HG03439 (cell line): Measurements from ENCODE around the gene ERFE.

Experiments used
- ATAC-seq: cut with Tn5 transposase; IDR thresholded peaks from one replicate; pipeline ENCODE4 v1.9.1; 2021; ENCODE audit warnings: mild to moderate bottlenecking, moderate library complexity; ENCODE audit not compliant: unreplicated experiment

ERFE gene

GRCh38 chr2:238139196-238140039 lies 19.4 kb upstream of the ERFE start:
- no peak for ATAC-seq

DNA sequence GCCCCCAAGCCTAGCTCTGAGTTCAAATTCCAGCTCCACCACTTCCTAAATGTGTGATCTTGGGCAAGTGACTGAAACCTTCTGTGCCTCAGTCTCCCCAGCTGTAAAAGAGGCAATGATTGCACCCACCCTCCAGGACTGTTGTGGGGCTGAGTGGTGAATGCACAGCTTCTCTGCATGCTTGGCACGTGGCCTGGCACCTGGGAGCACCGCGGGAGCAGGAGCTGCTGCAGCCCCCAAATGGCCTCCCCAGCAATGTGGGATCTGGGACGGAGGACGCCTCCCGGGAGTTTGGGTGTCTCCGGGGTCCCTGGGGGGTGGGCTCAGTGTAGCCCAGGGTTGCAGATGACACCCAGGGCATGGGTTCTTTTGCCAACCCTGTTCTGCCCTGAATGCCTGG lies 18.7 kb upstream of the ERFE start:
- ATAC-seq, result no peak

DNA sequence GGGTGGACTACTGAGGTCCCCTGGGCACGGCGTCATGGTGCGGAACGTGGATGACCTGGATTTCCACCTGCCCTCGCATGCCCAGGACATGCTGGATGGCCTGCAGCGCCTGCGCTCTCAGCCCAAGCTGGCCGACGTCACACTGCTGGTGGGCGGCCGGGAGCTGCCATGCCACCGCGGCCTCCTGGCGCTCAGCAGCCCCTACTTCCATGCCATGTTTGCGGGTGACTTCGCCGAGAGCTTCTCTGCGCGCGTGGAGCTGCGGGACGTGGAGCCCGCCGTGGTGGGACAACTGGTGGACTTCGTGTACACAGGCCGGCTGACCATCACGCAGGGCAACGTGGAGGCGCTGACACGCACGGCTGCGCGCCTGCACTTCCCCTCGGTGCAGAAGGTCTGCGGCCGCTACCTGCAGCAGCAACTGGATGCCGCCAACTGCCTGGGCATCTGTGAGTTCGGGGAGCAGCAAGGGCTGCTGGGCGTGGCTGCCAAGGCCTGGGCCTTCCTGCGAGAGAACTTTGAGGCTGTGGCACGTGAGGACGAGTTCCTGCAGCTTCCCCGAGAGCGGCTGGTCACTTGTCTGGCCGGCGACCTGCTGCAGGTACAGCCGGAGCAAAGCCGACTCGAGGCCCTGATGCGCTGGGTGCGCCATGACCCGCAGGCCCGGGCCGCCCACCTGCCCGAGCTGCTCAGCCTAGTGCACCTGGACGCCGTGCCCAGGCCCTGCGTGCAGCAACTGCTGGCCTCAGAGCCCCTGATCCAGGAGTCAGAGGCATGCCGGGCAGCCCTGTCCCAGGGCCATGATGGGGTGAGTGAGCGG lies 17.8 kb upstream of the ERFE start:
- ATAC-seq, result no peak

- no peak for ATAC-seq
These were observed 17.0 kb upstream of the ERFE start for GRCh38 chr2:238141541-238142318.

DNA sequence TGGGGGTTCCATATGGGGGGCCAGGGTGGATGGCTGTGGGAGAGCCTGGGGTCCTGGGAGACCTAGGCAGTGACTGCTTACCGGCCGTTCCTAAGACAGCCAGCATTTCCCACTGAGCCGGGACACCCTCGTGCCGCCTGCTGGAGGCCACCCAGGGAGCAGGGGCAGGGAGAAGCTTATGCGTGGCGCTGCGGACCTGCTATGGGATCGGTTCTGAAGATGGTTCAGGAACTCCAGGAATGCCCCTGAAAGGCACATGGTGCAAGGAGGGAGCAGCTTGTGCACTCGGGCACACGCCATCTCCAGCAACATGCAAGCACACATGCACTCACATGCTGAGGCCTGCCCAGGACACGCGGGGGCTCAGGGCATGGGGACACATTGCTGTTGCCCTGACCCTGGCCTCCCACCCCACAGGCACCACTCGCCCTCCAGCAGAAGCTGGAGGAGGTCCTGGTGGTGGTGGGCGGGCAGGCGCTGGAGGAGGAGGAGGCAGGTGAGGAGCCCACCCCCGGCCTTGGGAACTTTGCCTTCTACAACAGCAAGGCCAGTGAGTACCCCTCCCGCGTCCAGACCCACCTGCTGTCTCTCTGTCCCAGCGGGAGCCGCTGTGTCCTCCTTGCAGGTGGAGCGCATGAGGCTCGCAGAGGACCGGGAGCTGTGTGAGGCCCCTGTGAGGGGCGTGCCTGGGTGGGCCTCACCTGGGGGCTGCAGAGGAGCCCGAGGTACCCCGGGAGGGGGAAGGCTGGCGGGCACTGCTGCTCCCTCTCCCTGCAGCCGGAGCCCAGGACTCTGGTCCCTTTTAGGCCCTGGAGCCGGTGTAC lies 16.2 kb upstream of the ERFE start:
- no peak for ATAC-seq

DNA sequence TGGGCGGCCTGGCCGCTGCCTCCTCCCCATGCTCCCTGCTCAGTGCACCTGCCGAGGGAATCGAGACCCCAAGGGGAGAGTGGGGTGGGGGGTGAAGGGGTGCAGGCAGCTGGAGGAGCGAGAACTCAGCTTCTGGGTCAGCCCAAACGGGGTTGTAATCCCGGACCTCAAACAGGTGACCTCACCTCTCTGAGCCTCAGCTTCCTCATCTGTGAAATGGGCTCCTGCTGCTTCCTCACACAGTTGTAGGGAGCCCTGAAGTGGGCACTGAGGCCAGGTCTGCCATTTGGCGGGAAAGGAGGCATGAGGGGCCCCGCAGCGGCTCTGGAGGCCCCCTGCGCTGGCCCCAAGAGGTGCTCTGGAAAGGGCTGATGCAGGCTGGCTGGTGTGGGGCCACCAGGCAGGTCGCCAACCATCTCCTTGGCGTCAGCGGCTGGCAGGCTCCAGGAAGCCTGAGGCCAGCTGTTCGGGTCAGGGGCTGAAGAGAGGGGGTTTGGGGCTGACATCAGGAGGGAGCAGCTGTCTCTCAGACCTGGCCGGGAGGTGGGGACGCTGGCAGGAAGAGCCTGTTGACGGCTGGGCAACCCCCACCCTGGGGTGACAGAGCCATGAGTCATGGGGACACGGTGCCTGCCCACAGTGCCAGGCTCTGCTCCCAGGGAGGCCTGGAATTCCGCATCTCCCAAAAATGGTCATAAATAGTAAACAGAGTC lies 15.4 kb upstream of the ERFE start:
- ATAC-seq, result no peak

- ATAC-seq, result no peak
These were observed 14.5 kb upstream of the ERFE start for GRCh38 chr2:238144262-238144661.

DNA sequence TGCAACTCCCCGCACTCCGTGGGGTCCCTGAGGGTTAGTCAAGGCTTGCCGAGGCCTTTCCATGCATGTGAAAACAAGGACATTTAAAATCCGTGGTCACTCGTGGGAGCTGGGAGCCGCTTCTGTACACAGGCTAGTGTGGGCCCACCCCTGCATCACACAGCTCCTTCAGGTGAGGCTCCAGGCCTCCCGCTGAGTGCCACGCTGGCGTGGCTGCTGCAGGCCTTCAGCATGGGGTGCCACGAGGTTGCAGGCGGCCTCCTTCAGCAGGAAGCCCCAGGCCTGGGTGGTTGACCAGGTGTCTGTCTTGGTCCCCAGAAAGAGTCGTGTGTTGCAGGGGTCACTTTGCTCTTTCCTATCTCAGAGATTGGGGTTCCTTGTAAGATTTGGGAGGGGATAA lies 13.7 kb upstream of the ERFE start:
- ATAC-seq, result no peak

DNA sequence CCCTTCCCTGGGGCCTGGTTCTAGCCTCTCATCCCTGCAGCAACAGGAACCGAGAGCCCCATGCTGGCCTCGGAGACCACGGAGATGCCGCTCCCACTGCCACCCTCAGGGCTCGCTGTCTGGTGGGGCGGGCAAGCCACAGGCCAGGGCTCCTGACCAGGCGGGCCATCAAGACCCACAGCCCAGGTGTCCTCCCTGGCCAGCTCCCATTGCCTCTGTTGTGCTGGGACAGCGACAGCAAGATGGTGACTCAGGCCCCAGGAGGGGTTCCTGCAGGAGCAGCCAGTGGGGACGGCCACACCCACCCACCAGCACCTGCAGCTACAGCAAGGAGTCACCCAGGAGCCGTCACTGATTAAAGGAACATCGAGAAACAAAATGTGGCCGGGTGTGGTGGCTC lies 12.9 kb upstream of the ERFE start:
- no peak for ATAC-seq

DNA sequence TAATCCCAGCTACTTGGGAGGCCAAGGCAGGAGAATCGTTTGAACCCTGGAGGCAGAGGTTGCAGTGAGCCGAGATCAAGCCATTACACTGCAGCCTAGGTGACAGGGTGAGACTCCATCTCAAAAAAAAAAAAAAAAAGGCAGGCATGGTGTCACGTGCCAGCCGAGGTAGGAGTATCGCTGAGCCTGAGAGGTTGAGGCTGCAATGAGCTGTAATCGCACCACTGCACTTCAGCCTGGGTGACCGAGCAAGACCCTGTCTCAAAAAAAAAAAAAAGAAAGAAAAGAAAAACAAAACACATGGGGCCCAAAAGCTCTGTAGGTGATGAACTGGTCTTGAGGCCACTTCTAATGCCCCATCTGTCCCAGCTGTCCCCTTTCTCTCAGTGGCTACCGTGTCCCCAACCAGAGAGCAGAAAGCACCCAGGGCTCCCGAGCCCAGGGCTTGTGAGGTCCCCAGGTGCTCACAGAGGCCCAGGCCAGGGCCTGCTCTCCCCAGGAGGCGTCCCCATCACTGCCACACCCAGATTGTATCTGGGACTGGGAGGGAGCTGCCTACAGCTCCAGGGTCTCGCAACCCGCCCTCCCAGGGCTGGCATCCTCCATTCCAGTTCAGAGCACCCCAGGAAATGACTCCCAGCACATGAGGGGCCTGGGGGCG lies 11.8 kb upstream of the ERFE start:
- ATAC-seq, result no peak

- ATAC-seq, result no peak
These were observed 9.8 kb upstream of the ERFE start for GRCh38 chr2:238148981-238149380.

DNA sequence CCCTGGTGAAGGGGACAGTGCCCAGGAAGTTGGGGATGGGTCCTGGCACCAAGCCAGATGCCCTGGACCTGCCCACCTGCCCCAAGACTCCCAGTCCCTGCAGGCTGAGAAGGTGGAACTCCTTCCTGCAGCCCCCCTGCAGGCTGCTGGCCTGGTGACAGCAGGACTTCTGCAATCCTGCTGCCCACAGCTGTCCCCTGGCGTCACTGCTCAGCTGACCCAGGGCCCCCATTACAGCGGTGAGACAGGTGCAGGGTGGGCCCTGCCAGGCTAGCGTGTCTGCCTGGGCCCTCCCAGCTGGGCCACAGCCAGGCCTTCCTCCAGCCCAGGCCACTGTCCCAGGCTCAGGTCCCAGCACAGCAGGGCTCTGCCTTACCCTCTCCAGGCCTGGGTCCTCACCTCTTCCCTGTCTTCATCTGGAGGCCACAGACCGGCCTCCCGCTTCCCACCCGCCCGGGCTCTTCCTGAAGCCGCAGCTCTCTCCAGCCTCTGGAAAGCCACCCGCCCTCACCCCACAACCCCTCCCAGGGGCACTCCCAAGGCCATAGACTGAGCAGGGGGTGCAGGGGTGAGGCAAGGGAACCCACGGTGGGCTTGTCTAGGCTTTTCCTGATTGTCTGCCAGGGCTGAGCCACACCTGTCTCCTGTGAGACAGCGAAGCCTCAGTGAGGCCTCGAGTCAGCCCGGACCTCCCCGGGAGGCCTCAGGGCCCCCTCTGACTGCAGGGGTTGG lies 8.8 kb upstream of the ERFE start:
- ATAC-seq, result no peak

DNA sequence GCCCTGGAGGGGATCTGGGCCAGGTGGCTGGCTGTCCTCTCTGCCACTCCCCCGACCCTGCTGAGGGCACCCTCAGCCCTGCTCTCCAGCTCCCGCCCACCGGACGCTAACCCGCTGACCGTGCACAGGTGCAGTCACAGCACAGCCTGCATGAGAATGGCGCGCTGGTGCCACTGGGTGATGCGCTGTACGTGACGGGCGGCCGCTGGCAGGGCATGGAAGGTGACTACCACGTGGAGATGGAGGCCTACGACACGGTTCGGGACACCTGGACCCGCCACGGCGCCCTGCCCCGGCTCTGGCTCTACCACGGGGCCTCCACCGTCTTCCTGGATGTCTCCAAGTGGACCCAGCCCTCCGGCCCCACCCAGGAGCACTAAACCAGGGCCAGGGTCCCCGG lies 8.1 kb upstream of the ERFE start:
- no peak for ATAC-seq

GRCh38 chr2:238151205-238151604 lies 7.6 kb upstream of the ERFE start:
- no peak for ATAC-seq

DNA sequence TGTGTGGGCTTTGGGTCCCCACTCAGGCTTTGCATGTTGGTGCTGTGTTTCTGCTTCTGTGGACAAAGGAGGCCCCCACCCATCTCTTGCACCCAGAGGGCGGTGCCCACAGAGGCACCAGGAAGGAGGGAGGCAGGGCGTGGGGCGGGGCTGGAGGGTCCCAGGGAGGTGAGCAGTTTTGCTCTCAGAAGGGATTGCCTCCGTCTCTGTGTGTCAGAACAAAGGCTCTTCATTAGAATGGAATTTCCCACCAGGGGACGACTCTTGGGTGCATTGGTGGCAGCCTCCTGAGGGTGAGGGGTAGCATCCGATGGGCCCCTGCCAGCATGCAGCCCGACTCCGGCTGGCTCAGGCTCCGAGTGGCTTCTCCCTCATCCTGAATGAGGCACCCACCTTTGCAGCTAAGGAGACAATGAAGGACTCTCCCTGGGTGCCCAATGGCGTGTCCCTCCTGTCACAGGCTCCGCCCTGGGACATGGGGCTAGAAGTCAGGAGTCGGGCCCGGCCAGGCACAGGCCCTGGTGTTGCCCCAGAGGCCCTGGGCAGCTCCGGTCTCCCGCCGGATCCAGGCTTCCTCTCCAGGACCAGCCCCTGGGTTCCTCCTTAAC lies 7.0 kb upstream of the ERFE start:
- ATAC-seq, result no peak

DNA sequence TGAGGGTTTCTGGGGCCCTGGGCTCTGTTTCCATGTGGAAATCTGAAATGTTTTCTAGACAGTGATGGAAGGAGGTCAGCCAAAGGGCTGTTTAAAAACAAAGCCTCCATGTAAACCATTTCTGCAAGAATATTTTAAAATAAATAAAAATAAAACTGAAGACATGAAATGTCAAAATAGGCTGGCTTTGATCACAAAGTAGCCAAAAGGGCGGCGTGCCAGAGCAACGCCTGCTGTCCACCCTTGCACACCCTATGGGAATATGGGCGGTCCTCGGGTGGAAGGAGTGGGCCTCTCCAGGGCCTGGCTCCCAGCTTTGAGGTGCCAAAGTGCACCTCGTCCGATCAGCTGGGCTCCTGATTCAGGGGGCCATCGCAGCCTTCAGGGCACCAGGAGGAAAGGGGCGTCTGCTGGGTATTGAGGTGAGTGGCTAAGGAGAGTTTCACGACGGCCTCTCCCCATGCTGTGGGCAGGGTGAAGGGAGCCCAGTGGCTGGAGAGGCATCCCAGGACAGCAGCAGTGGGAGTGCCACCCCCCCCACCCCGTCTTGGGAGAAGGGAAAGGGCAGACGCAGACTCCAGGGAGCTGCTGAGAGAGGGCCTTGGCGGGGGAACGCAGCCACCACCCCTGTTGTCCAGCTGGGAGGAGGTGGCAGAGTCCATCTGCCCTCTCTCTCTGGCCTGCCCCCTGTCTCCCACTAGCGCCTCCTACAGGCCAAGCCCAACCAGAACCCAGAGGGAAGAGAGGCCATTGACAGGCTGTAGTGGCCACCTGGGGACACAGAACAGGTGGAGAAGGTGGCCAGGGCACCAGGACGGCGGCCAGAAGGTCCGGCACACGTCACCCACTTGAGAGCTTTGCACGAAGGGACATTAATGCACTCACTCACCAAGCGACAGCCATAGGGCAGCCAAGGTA lies 5.7 kb upstream of the ERFE start:
- ATAC-seq, result no peak

- ATAC-seq, result no peak
These were observed 4.2 kb upstream of the ERFE start for GRCh38 chr2:238154570-238154969.
